ENCODE results near the gene GPR89A.
A peak's percentile ranks its signal among the peaks of the same experiment; 100 is the strongest.
"Not testable (repeated sequence)": the region's sequence is repeated elsewhere in the genome, so short reads cannot be mapped to it uniquely, and the experiment has no call there.

The GPR89A gene

GRCh38 chr1:145607833-145608733, at the start of gene GPR89A:
GPR89A (plus strand) TSS chr1:145607988; CDS start chr1:145608134, 146 bp downstream.
- Histone ChIP-seq H3K4me1 (ENCODE audit: insufficient read depth, low read length, severe bottlenecking) (peaks cover 12% of the 10 kb centered on the region), H3K4me3 (ENCODE audit: low read depth, low read length, poor library complexity, severe bottlenecking) (peak within 1 kb of the TSS; percentile 62), H3K9ac (ENCODE audit: low read length) (peak within 1 kb of the TSS; percentile 66), H3K4me2 (ENCODE audit: low read length) (peak within 1 kb of the TSS; percentile 86)
- H3K27me3 ChIP-seq (ENCODE audit: insufficient read depth, low read length); H4K20me1 ChIP-seq (ENCODE audit: insufficient read depth, low read length); H3K9me2 ChIP-seq (ENCODE audit: low read depth, low read length); H3K36me3 ChIP-seq (ENCODE audit: insufficient read depth, low read length); H3K27ac ChIP-seq (ENCODE audit: low read depth, low read length, poor library complexity, severe bottlenecking); H3K9me3 ChIP-seq (ENCODE audit: low read length); H3K79me2 ChIP-seq (ENCODE audit: insufficient read depth, low read length); H3F3A ChIP-seq (ENCODE audit: insufficient read depth, low read length); H2AFZ ChIP-seq (ENCODE audit: low read length): not testable (repeated sequence)

GRCh38 chr1:145586820-145587219, 21.0 kb upstream of the GPR89A start:
- H3K4me1 ChIP-seq (ENCODE audit: insufficient read depth, low read length, severe bottlenecking); H3K9me3 ChIP-seq (ENCODE audit: low read length); H3K79me2 ChIP-seq (ENCODE audit: insufficient read depth, low read length); H3K36me3 ChIP-seq (ENCODE audit: insufficient read depth, low read length); H3K27me3 ChIP-seq (ENCODE audit: insufficient read depth, low read length); H3K9ac ChIP-seq (ENCODE audit: low read length); H3K4me3 ChIP-seq (ENCODE audit: low read depth, low read length, poor library complexity, severe bottlenecking); H3K27ac ChIP-seq (ENCODE audit: low read depth, low read length, poor library complexity, severe bottlenecking); H3K4me2 ChIP-seq (ENCODE audit: low read length); H4K20me1 ChIP-seq (ENCODE audit: insufficient read depth, low read length); H3K9me2 ChIP-seq (ENCODE audit: low read depth, low read length); H2AFZ ChIP-seq (ENCODE audit: low read length); H3F3A ChIP-seq (ENCODE audit: insufficient read depth, low read length): not testable (repeated sequence)

- not testable (repeated sequence) for H3K9ac ChIP-seq (ENCODE audit: low read length); H3K9me3 ChIP-seq (ENCODE audit: low read length); H3K27me3 ChIP-seq (ENCODE audit: insufficient read depth, low read length); H3K9me2 ChIP-seq (ENCODE audit: low read depth, low read length); H3K27ac ChIP-seq (ENCODE audit: low read depth, low read length, poor library complexity, severe bottlenecking); H3K4me2 ChIP-seq (ENCODE audit: low read length); H2AFZ ChIP-seq (ENCODE audit: low read length); H3F3A ChIP-seq (ENCODE audit: insufficient read depth, low read length); H4K20me1 ChIP-seq (ENCODE audit: insufficient read depth, low read length); H3K36me3 ChIP-seq (ENCODE audit: insufficient read depth, low read length); H3K4me1 ChIP-seq (ENCODE audit: insufficient read depth, low read length, severe bottlenecking); H3K79me2 ChIP-seq (ENCODE audit: insufficient read depth, low read length); H3K4me3 ChIP-seq (ENCODE audit: low read depth, low read length, poor library complexity, severe bottlenecking)
These were observed 17.0 kb upstream of the GPR89A start for GRCh38 chr1:145590806-145591205.

- not testable (repeated sequence) for H3K9me3 ChIP-seq (ENCODE audit: low read length); H3K4me1 ChIP-seq (ENCODE audit: insufficient read depth, low read length, severe bottlenecking); H3K9ac ChIP-seq (ENCODE audit: low read length); H3K27ac ChIP-seq (ENCODE audit: low read depth, low read length, poor library complexity, severe bottlenecking); H3F3A ChIP-seq (ENCODE audit: insufficient read depth, low read length); H3K79me2 ChIP-seq (ENCODE audit: insufficient read depth, low read length); H4K20me1 ChIP-seq (ENCODE audit: insufficient read depth, low read length); H2AFZ ChIP-seq (ENCODE audit: low read length); H3K27me3 ChIP-seq (ENCODE audit: insufficient read depth, low read length); H3K4me3 ChIP-seq (ENCODE audit: low read depth, low read length, poor library complexity, severe bottlenecking); H3K36me3 ChIP-seq (ENCODE audit: insufficient read depth, low read length); H3K9me2 ChIP-seq (ENCODE audit: low read depth, low read length); H3K4me2 ChIP-seq (ENCODE audit: low read length)
These were observed 15.4 kb upstream of the GPR89A start for GRCh38 chr1:145592347-145592746.

- H3K79me2 ChIP-seq (ENCODE audit: insufficient read depth, low read length); H3K27ac ChIP-seq (ENCODE audit: low read depth, low read length, poor library complexity, severe bottlenecking); H3K4me2 ChIP-seq (ENCODE audit: low read length); H2AFZ ChIP-seq (ENCODE audit: low read length); H3K4me3 ChIP-seq (ENCODE audit: low read depth, low read length, poor library complexity, severe bottlenecking); H3K4me1 ChIP-seq (ENCODE audit: insufficient read depth, low read length, severe bottlenecking); H3K9ac ChIP-seq (ENCODE audit: low read length); H4K20me1 ChIP-seq (ENCODE audit: insufficient read depth, low read length); H3K36me3 ChIP-seq (ENCODE audit: insufficient read depth, low read length); H3K9me3 ChIP-seq (ENCODE audit: low read length); H3K27me3 ChIP-seq (ENCODE audit: insufficient read depth, low read length); H3F3A ChIP-seq (ENCODE audit: insufficient read depth, low read length); H3K9me2 ChIP-seq (ENCODE audit: low read depth, low read length): not testable (repeated sequence)
These were observed 12.4 kb upstream of the GPR89A start for GRCh38 chr1:145595421-145595820.

- H3K27ac ChIP-seq (ENCODE audit: low read depth, low read length, poor library complexity, severe bottlenecking); H3K4me1 ChIP-seq (ENCODE audit: insufficient read depth, low read length, severe bottlenecking); H4K20me1 ChIP-seq (ENCODE audit: insufficient read depth, low read length); H3K9me2 ChIP-seq (ENCODE audit: low read depth, low read length); H3K27me3 ChIP-seq (ENCODE audit: insufficient read depth, low read length); H3F3A ChIP-seq (ENCODE audit: insufficient read depth, low read length); H3K36me3 ChIP-seq (ENCODE audit: insufficient read depth, low read length); H3K4me3 ChIP-seq (ENCODE audit: low read depth, low read length, poor library complexity, severe bottlenecking); H3K9me3 ChIP-seq (ENCODE audit: low read length); H3K9ac ChIP-seq (ENCODE audit: low read length); H2AFZ ChIP-seq (ENCODE audit: low read length); H3K4me2 ChIP-seq (ENCODE audit: low read length); H3K79me2 ChIP-seq (ENCODE audit: insufficient read depth, low read length): not testable (repeated sequence)
These were observed 11.6 kb upstream of the GPR89A start for GRCh38 chr1:145596236-145596635.

- not testable (repeated sequence) for H3K36me3 ChIP-seq (ENCODE audit: insufficient read depth, low read length); H3K4me1 ChIP-seq (ENCODE audit: insufficient read depth, low read length, severe bottlenecking)
These were observed 8.4 kb upstream of the GPR89A start for GRCh38 chr1:145599426-145599825.

More at GRCh38 chr1:145599426-145599825, 8.4 kb upstream of the GPR89A start:
- not testable (repeated sequence) for H3K79me2 ChIP-seq (ENCODE audit: insufficient read depth, low read length); H2AFZ ChIP-seq (ENCODE audit: low read length); H3F3A ChIP-seq (ENCODE audit: insufficient read depth, low read length); H3K27ac ChIP-seq (ENCODE audit: low read depth, low read length, poor library complexity, severe bottlenecking); H3K4me3 ChIP-seq (ENCODE audit: low read depth, low read length, poor library complexity, severe bottlenecking); H3K9me3 ChIP-seq (ENCODE audit: low read length); H3K4me2 ChIP-seq (ENCODE audit: low read length); H4K20me1 ChIP-seq (ENCODE audit: insufficient read depth, low read length); H3K9me2 ChIP-seq (ENCODE audit: low read depth, low read length); H3K9ac ChIP-seq (ENCODE audit: low read length); H3K27me3 ChIP-seq (ENCODE audit: insufficient read depth, low read length)

Data from OCI-LY1 (cell line).